ENCODE results near the gene VEZT.

DNA sequence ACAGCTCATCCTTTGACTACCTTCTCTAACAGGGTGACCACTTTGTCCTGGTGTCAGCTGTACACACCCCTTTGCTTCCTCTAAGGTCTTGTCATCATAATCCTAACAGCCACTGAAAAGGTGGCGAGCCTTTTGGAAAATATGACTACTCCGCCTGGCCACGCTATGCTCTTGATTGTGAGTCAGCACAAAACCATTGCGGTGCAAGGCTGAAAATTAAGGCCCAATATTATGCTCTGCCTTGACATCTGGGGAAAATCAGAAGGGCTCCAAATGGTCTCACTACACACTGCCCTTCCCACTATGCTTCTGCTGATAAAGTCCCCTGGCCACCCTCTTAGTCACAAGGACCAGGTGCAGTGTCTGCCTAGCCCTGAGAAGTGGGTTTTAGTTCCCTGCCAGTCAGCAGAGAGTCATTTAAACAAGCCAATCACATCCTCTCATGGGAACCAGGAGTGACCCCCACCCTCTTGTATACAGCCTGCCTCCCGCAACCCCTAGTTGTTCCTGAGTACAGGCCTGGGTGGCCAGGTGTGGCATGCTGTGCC is 34.7 kb upstream of the VEZT start:
- TF ChIP-seq, protein P1, sequence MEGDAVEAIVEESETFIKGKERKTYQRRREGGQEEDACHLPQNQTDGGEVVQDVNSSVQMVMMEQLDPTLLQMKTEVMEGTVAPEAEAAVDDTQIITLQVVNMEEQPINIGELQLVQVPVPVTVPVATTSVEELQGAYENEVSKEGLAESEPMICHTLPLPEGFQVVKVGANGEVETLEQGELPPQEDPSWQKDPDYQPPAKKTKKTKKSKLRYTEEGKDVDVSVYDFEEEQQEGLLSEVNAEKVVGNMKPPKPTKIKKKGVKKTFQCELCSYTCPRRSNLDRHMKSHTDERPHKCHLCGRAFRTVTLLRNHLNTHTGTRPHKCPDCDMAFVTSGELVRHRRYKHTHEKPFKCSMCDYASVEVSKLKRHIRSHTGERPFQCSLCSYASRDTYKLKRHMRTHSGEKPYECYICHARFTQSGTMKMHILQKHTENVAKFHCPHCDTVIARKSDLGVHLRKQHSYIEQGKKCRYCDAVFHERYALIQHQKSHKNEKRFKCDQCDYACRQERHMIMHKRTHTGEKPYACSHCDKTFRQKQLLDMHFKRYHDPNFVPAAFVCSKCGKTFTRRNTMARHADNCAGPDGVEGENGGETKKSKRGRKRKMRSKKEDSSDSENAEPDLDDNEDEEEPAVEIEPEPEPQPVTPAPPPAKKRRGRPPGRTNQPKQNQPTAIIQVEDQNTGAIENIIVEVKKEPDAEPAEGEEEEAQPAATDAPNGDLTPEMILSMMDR (IDR thresholded peaks at IDR 0.05) = no peak
- TF ChIP-seq POLR2A (IDR thresholded peaks at IDR 0.05) (no peak), EP300 (IDR thresholded peaks at IDR 0.05) (no peak)
